Ovary (tissue), 9 donors: Measurements from ENCODE around the gene RUNX2. TPM values are rescaled to one million over a fixed set of nuclear protein-coding genes. Genes with fewer than 3 reads are reported as not detected.

Experiments used
- DNase-seq, 5 donors: peaks; one replicate each; pipeline ENCODE4 v3.0.0-alpha.2; 2019 to 2020
- H3K27ac ChIP-seq, 2 donors: fragments of 200-600 bp; one replicate each; pipeline versions ENCODE4 v1.5.1 to v1.8.0; 2019 to 2022
- H3K27me3 ChIP-seq: fragments of 200-600 bp; one replicate; pipeline ENCODE4 v1.8.0; 2022
- H3K36me3 ChIP-seq: fragments of 200-600 bp; sonication (generic); one replicate; pipeline ENCODE4 v1.5.1; 2019
- H3K4me1 ChIP-seq: one replicate; pipeline ENCODE4 v1.8.1; 2013; ENCODE audit warnings: mild to moderate bottlenecking, moderate library complexity; ENCODE audit not compliant: insufficient read depth
- H3K4me3 ChIP-seq: fragments of 200-600 bp; sonication (generic); one replicate; pipeline ENCODE4 v1.5.1; 2017
- H3K9me3 ChIP-seq, 2 donors: fragments of 200-600 bp in 1 of 2; sonication (generic) in 1 of 2; one replicate each; pipeline versions ENCODE4 v1.5.1 to v1.8.1; 2013 to 2019; ENCODE audit warnings: mild to moderate bottlenecking in 1 of 2, moderate library complexity in 1 of 2
- CTCF ChIP-seq, 3 donors: fragments of 450-650 bp in 2 of 3; fragments of 200-600 bp in 1 of 3; IDR thresholded peaks; one replicate each; pipeline versions ENCODE4 v1.5.1 to v1.8.0; 2016 to 2022; ENCODE audit warnings: antibody characterized with exemption in 3 of 3, mild to moderate bottlenecking in 1 of 3
- EP300 ChIP-seq: sonication (generic); formaldehyde crosslinking; IDR thresholded peaks from one replicate; pipeline ENCODE4 v1.6.1; 2017; ENCODE audit warnings: antibody characterized with exemption
- POLR2A ChIP-seq: fragments of 450-650 bp; IDR thresholded peaks from one replicate; pipeline ENCODE4 v1.6.1; 2017; ENCODE audit warnings: antibody characterized with exemption, mild to moderate bottlenecking, moderate library complexity
- WGBS, 3 donors: extraction: QIAGEN DNeasy Blood & Tissue Kit in 1 of 3; methylation state at CpG; one replicate each; pipeline versions ENCODE4 v1.1.5 to v1.1.7; 2013 to 2017; 5-methylcytosine and 5-hydroxymethylcytosine counted together
- intact Hi-C, 4 donors: fragments of 100-400 bp; cut with DNase I; formaldehyde crosslinking; loops; one replicate each; pipeline versions ENCODE4 v1.11.0 to v1.15.1; 2022 to 2023
- polyA plus RNA-seq, 2 donors: library from polyadenylated mRNA; stranded (reverse); fragments of 200-250 nt in 1 of 2; fragments of 350-450 nt in 1 of 2; fragmentation: Illumina TruSeq in 1 of 2; extraction: RNeasy Lipid Tissue Mini Kit (QIAGEN cat#74804) in 1 of 2; gene quantifications; one replicate each; pipeline ENCODE4 v1.2.3, GENCODE V29; 2013 to 2014
- total RNA-seq, 7 donors: library from RNA; depleted of rRNA in 2 of 7; stranded (reverse); fragments of >200 nt in 2 of 7; fragmentation: NEBNext Ultra II Directional in 3 of 7; extraction: Animal tissue kit (Norgen Biotek cat#: 25700) in 3 of 7; gene quantifications; one replicate each; pipeline versions ENCODE4 v1.1.0 to v1.2.4, GENCODE V29; 2016 to 2023
- donor health status: DM: no; HTN: no; CAD: no; lungs with moderate emphysema.
- donor health status: DM: no; HTN: no; CAD: no.
- donor health status: Bipolar disorder and iron deficiency.
- donor health status: DM: yes; HTN: yes; CAD: no.
- donor health status: DM: no; HTN: no; CAD: no.
- donor health status: DM: yes; HTN: yes; CAD: no.

Gene RUNX2
- total and polyA plus RNA-seq, 9 donors, result 1.1 to 25.2 (median 3.3) TPM

- no peaks in the 10 kb centered on the region for H3K9me3 ChIP-seq
- H3K4me3 ChIP-seq, result no peak overlapping the region
- no peak overlapping the region for H3K27ac ChIP-seq
- H3K4me1 ChIP-seq, result peaks cover 4% of the 10 kb centered on the region
- TF ChIP-seq EP300, result no peak
- TF ChIP-seq CTCF (IDR thresholded peaks at IDR 0.05), result no peak
- TF ChIP-seq POLR2A, result no peak
- 96 to 99% (median 96%) methylated on average over 2 of the region's 2 CpGs for WGBS, 3 donors
- H3K36me3 ChIP-seq, result no peaks in the 10 kb centered on the region
- no peaks in the 10 kb centered on the region for H3K27me3 ChIP-seq
- no peak for DNase-seq
- intact Hi-C loops, result no loop called here
Observed at GRCh38 chr6:45476341-45476740, 148.2 kb downstream of the RUNX2 start.

- no peak overlapping the region for H3K27ac ChIP-seq
- H3K4me3 ChIP-seq, result no peak overlapping the region
- H3K4me1 ChIP-seq, result peaks cover 3% of the 10 kb centered on the region
- H3K9me3 ChIP-seq, result no peaks in the 10 kb centered on the region
- no peak for DNase-seq
- intact Hi-C loops, result no loop called here
- H3K27me3 ChIP-seq, result no peaks in the 10 kb centered on the region
- 88 to 100% (median 95%) methylated on average over 2 of the region's 2 CpGs for WGBS, 3 donors
- TF ChIP-seq CTCF (IDR thresholded peaks at IDR 0.05), result no peak
- TF ChIP-seq EP300, result no peak
- no peak for TF ChIP-seq POLR2A
- no peaks in the 10 kb centered on the region for H3K36me3 ChIP-seq
Observed at GRCh38 chr6:45477278-45477677, 149.1 kb downstream of the RUNX2 start.

GRCh38 chr6:45477790-45478189, 149.7 kb downstream of the RUNX2 start:
- H3K36me3 ChIP-seq, result no peaks in the 10 kb centered on the region
- no peaks in the 10 kb centered on the region for H3K4me1 ChIP-seq
- WGBS, 3 donors, result 86 to 88% (median 87%) methylated on average over 3 of the region's 3 CpGs
- intact Hi-C loops, result no loop called here
- H3K27ac ChIP-seq, result no peak overlapping the region
- DNase-seq, result no peak
- H3K9me3 ChIP-seq, result no peaks in the 10 kb centered on the region
- no peaks in the 10 kb centered on the region for H3K27me3 ChIP-seq
- H3K4me3 ChIP-seq, result no peak overlapping the region
- no peak for TF ChIP-seq EP300
- no peak for TF ChIP-seq CTCF (IDR thresholded peaks at IDR 0.05)
- no peak for TF ChIP-seq POLR2A

- H3K36me3 ChIP-seq, result no peaks in the 10 kb centered on the region
- 84 to 92% (median 87%) methylated on average over 2 of the region's 2 CpGs for WGBS, 3 donors
- TF ChIP-seq CTCF (IDR thresholded peaks at IDR 0.05), result no peak
- no peak for TF ChIP-seq POLR2A
- TF ChIP-seq EP300, result no peak
Observed at GRCh38 chr6:45478240-45478639, 150.1 kb downstream of the RUNX2 start.

More at GRCh38 chr6:45478240-45478639, 150.1 kb downstream of the RUNX2 start:
- DNase-seq, result no peak
- intact Hi-C loops, result no loop called here
- Histone ChIP-seq H3K4me1 (no peaks in the 10 kb centered on the region), H3K27me3 (no peaks in the 10 kb centered on the region), H3K27ac (no peak overlapping the region), H3K9me3 (no peaks in the 10 kb centered on the region), H3K4me3 (no peak overlapping the region)
